Activated CD8-positive, alpha-beta memory T cell treated with anti-CD3 and anti-CD28 coated beads for 1 hour (primary cell): ENCODE measurements around the gene PEX3.

Source experiments
- DNase-seq, 2 donors: peaks; one replicate each; pipeline ENCODE4 v3.0.0-alpha.2; 2020; ENCODE audit warnings: low read depth in 1 of 2; ENCODE audit errors: extremely low read depth in 1 of 2

Gene PEX3

DNA sequence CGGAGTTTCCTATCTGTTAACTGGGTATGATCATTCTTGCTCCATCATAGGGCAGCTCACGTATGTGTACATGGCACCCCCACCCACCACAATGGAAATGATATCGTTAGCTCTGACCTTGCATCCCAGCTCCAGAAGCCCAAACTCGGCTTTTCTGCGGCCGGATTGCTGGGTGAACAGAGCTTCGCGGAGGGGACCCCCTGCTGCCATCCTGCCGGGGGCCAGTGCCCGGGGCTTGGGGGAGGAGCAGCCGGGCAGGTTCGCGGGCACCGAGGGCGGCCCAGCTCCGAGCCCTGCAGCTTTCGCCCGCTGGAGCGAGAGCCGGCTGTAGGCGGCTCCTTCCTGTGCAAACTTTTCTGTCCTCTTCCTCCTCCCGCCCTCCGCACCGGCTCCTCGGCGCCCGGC is 85.9 kb downstream of the PEX3 start:
- DNase-seq, result peak in 1 of 2 donors; percentile 18

DNA sequence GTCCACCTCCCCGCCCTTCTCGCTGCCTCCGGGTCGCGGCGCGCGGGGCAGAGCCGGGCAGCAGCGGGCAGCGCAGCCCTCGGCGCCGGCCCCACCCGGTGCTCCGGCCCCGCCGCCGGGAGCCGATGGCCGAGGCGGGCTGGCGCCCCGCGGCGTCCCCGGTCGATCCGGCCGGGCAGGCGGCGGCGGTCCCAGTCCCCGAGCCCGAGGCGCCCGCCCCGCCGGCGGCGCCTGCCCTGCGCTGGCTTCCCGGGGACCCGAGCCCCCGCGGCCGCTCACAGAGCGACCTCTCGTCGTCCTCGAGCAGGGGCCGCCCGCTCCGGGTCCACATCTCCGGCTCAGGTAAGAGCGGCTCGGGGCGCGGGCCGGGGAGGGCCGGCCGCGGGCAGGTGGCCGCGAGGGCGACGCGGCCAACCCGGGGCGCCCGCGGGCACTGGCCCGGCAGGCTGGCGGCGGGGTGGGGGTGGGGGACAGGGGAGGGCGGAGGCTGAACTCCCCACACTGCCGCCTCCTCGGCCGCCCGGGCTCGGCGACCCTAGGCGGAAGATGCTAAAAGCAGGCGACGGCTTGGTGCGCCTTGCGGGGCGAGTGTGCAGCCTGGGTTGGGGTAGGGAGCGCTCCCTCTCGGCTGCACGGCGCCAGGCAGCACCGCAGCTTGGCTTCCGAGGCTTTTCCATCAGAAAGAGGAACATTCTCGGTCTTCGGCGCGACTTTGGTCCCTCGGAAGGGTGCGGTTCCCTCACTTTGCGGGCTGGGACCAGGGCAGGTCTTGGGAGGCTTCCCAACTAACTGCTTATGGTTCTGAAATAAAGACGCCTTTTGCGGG is 86.5 kb downstream of the PEX3 start:
- peak in 1 of 2 donors; percentile 39 for DNase-seq

DNA sequence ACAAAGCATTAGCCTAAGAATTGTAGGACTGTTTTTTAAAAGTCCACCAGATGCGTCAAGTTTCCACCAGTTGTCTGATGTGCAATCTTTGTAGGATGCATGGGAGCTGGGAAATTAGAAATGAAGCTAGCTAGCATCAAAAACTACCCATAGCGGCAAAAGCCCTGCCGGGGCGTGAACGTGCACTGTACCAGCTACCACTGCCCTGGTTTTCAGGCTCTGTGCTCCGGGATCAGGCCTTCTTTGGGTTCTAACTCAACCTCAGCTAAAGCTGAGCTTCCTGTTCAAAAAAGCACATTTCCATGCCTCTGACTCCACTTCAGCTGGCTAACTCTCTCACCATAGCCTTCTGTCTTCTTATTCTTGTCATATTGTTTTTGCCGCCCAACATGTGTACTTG is 87.8 kb downstream of the PEX3 start:
- no peak for DNase-seq

DNA sequence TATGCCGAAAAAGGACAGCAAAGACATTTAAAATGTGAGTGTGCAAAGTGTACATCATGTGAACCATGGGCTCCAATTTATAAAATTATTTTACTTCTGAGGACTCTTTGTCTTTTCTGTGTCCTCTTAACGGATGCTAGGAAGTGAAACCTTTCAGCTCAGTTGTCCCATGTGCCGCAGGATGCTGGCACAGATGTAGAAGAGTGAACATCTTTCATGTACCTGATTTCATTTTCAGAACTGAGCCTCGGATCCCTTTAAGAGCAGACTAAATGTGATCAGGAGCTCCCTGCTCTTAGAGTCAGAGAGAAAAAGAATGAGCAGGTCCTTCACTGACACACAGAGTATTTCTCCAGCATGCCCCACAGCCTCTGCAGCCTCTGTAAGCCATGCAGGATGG is 88.5 kb downstream of the PEX3 start:
- no peak for DNase-seq

DNA sequence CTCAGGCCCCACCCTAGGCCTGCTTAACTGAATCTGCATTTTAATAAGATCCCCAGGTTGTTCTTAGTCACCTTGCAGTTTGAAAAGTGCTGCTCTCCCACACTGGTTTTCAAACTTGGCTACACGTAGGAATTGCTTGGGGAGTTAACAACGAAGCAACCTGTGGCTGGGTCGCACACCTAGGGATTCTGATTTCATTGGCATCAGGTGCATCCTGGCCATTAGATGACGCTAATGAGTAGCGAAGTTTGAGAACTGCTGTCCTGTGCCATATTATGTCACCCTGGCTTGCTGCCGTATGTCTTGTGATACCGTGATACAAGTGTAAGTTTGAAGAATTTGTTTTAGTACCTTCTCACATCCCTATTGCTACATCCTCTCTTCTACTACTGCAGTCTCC is 89.1 kb downstream of the PEX3 start:
- no peak for DNase-seq

DNA sequence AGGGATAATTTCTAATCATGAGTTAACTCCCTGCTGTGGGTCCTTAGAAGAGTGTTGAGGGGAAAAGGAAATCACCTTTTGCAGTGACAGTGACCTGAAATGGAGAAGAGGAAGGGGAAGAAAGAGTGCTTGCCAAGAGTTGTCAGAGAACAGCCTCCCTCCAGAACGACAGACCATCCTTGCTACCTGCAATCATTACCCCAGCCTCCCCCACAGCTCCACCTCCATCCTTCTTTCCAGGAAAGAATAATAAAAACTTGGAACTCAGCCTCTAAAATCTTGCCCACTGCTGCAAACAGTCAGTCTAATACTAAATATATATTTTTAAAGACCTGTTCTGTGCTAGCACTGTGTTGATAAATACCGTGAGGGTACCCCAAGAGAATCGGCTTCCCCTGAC is 89.6 kb downstream of the PEX3 start:
- no peak for DNase-seq
